ENCODE measurements around the gene ANKRD28. TPM values are rescaled to one million over a fixed set of nuclear protein-coding genes. Genes with fewer than 3 reads are reported as not detected.

Gene ANKRD28
- total and polyA plus RNA-seq, 9 of the 15 experiments (the other 6 are each of a cell fraction or from before 2014, with no cell fraction given), result 11.7 to 66.0 (median 36.7) TPM

- TF ChIP-seq NFE2 (IDR thresholded peaks at IDR 0.05; ENCODE audit: low read depth), result no peak
- TF ChIP-seq ZNF764 (CRISPR knock-in tag; IDR thresholded peaks at IDR 0.05; ENCODE audit: low read depth), result no peak
- TF ChIP-seq SAFB2 (IDR thresholded peaks at IDR 0.05; ENCODE audit: borderline replicate concordance, low read depth, low read length, severe bottlenecking), result no peak
- no peak for TF ChIP-seq KAT8 (IDR thresholded peaks at IDR 0.05; ENCODE audit: low read depth)
- TF ChIP-seq, protein P1, sequence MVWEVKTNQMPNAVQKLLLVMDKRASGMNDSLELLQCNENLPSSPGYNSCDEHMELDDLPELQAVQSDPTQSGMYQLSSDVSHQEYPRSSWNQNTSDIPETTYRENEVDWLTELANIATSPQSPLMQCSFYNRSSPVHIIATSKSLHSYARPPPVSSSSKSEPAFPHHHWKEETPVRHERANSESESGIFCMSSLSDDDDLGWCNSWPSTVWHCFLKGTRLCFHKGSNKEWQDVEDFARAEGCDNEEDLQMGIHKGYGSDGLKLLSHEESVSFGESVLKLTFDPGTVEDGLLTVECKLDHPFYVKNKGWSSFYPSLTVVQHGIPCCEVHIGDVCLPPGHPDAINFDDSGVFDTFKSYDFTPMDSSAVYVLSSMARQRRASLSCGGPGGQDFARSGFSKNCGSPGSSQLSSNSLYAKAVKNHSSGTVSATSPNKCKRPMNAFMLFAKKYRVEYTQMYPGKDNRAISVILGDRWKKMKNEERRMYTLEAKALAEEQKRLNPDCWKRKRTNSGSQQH (CRISPR knock-in tag; IDR thresholded peaks at IDR 0.05), result no peak
- TF ChIP-seq SIN3B (IDR thresholded peaks at IDR 0.05; ENCODE audit: low read depth), result no peak
- no peak for TF ChIP-seq SMAD1 (IDR thresholded peaks at IDR 0.05; ENCODE audit: low read depth, low read length, partially characterized antibody)
- TF ChIP-seq GTF2B (IDR thresholded peaks at IDR 0.05; ENCODE audit: extremely low read depth, insufficient read length), result no peak
- TF ChIP-seq GMEB1 (CRISPR knock-in tag; IDR thresholded peaks at IDR 0.05), result no peak
Measured at GRCh38 chr3:15825016-15825415, 27.2 kb upstream of the ANKRD28 start.

More at GRCh38 chr3:15825016-15825415, 27.2 kb upstream of the ANKRD28 start:
- CTCF ChIA-PET (ENCODE audit: low intra/inter-chr PET ratio), result no interaction called here
- ATAC-seq, result no peak
- H3K4me3 ChIP-seq, result no peak overlapping the region
- H3K9me3 ChIP-seq (replicated peaks; ENCODE audit: control insufficient read depth, insufficient read depth, low read depth, low read length), result no peaks in the 10 kb centered on the region
- intact Hi-C loops (cut with micrococcal nuclease) (no loop called here), in situ Hi-C loops (cut with MboI) (no loop called here)
- 62% methylated on average over 4 of the region's 4 CpGs for WGBS (ENCODE audit: insufficient coverage, low coverage, missing lambda C conversion rate)
- no peak overlapping the region for H3K9ac ChIP-seq (ENCODE audit: insufficient read depth in 1 of 2, low read depth in 2 of 2, low read length in 2 of 2)
- BruUV-seq (replicated peaks), result no TSS peak
- no peak overlapping the region for H3K27ac ChIP-seq (ENCODE audit: extremely low read depth, low read depth, low read length)
- H3K9me1 ChIP-seq (ENCODE audit: control insufficient read depth, insufficient read depth, low read length), result no peaks in the 10 kb centered on the region
- H2AFZ ChIP-seq (ENCODE audit: low read depth, low read length), result no peak overlapping the region
- POLR2A ChIA-PET, result no interaction called here
- H4K20me1 ChIP-seq (replicated peaks; ENCODE audit: control insufficient read depth, insufficient read depth, low read length), result 0 out of 2 replicates have a peak, but pooled peaks cover 9% of the 10 kb centered on the region
- DNase-seq (ENCODE audit: extremely low read depth in 1 of 4, low spot score in 3 of 4), result no peak
- peaks cover 87% of the 10 kb centered on the region for H3K79me2 ChIP-seq (ENCODE audit: control insufficient read depth, insufficient read depth, low read length)
- no peak for FAIRE-seq
- H3K36me3 ChIP-seq (ENCODE audit: control insufficient read depth, insufficient read depth, low read length), result no peaks in the 10 kb centered on the region
- no peaks in the 10 kb centered on the region for H3K27me3 ChIP-seq (ENCODE audit: control insufficient read depth in 2 of 2, insufficient read depth in 2 of 2, low read length in 2 of 2)
- no peak overlapping the region for H3K4me2 ChIP-seq (ENCODE audit: insufficient read depth, low read length)
- H3K4me1 ChIP-seq (replicated peaks in 1 of 2; ENCODE audit: control insufficient read depth in 2 of 2, insufficient read depth in 2 of 2, low read length in 2 of 2), result peaks cover 0 to 3% of the 10 kb centered on the region in 2 experiments; a peak in 2 of 5 replicates

Data from K562 (cell line).